Raji (cell line): ENCODE measurements around the gene ZNHIT1.

Source experiments
- POLR2A ChIP-seq: IDR thresholded peaks from 2 replicates; pipeline ENCODE4 v1.6.1; 2011; ENCODE audit warnings: low read depth, low read length, control low read depth; ENCODE audit not compliant: insufficient read depth

ZNHIT1 gene

GRCh38 chr7:101205901-101206664 lies 11.9 kb upstream of the ZNHIT1 start:
- no peak for TF ChIP-seq POLR2A

- TF ChIP-seq POLR2A = no peak
Measured at GRCh38 chr7:101206665-101207042, 11.3 kb upstream of the ZNHIT1 start.

- TF ChIP-seq POLR2A = no peak
Measured at GRCh38 chr7:101207459-101207858, 10.5 kb upstream of the ZNHIT1 start.

- no peak for TF ChIP-seq POLR2A
Measured at GRCh38 chr7:101208794-101209193, 9.2 kb upstream of the ZNHIT1 start.

GRCh38 chr7:101210143-101210542 lies 7.8 kb upstream of the ZNHIT1 start:
- TF ChIP-seq POLR2A = no peak

GRCh38 chr7:101211501-101211900 lies 6.5 kb upstream of the ZNHIT1 start:
- TF ChIP-seq POLR2A = no peak

GRCh38 chr7:101212014-101212413 lies 6.0 kb upstream of the ZNHIT1 start:
- no peak for TF ChIP-seq POLR2A

- TF ChIP-seq POLR2A = no peak
Measured at GRCh38 chr7:101216001-101216859, 1.7 kb upstream of the ZNHIT1 start.

GRCh38 chr7:101216860-101217387 lies 1.0 kb upstream of the ZNHIT1 start:
- no peak for TF ChIP-seq POLR2A

GRCh38 chr7:101218236-101219125 lies 516 bp downstream of the ZNHIT1 start:
- TF ChIP-seq POLR2A = no peak

GRCh38 chr7:101220295-101220694 lies 2.3 kb downstream of the ZNHIT1 start:
- TF ChIP-seq POLR2A = no peak

- TF ChIP-seq POLR2A = no peak
Measured at GRCh38 chr7:101222275-101222830, 4.4 kb downstream of the ZNHIT1 start.

- TF ChIP-seq POLR2A = no peak
Measured at GRCh38 chr7:101223528-101223927, 5.6 kb downstream of the ZNHIT1 start.

GRCh38 chr7:101225650-101226049 lies 7.7 kb downstream of the ZNHIT1 start:
- TF ChIP-seq POLR2A = no peak

- no peak for TF ChIP-seq POLR2A
Measured at GRCh38 chr7:101226721-101227120, 8.8 kb downstream of the ZNHIT1 start.

- TF ChIP-seq POLR2A = no peak
Measured at GRCh38 chr7:101231644-101232043, 13.7 kb downstream of the ZNHIT1 start.
